Transverse colon (tissue), 4 donors: ENCODE measurements around the gene ANAPC15. TPM values are rescaled to one million over a fixed set of nuclear protein-coding genes. Genes with fewer than 3 reads are reported as not detected.

ENCODE experiments used
- DNase-seq: peaks from one replicate; pipeline ENCODE4 v3.0.0-alpha.2; 2019
- H3K27ac ChIP-seq, 4 donors: fragments of 200-600 bp; sonication (generic); 2 replicates each; pipeline ENCODE4 v1.5.1; 2016 to 2018; ENCODE audit warnings: inconsistent platforms in 4 of 4
- H3K27me3 ChIP-seq: fragments of 200-600 bp; sonication (generic); 2 replicates; pipeline ENCODE4 v1.5.1; 2017; ENCODE audit warnings: inconsistent platforms
- H3K36me3 ChIP-seq, 4 donors: fragments of 200-600 bp; sonication (generic); 2 replicates each; pipeline ENCODE4 v1.5.1; 2017 to 2019; ENCODE audit warnings: inconsistent platforms in 4 of 4
- H3K4me1 ChIP-seq, 4 donors: fragments of 200-600 bp; sonication (generic); 2 replicates each; pipeline ENCODE4 v1.5.1; 2017 to 2020; ENCODE audit warnings: inconsistent platforms in 4 of 4
- H3K4me3 ChIP-seq, 4 donors: fragments of 200-600 bp; sonication (generic); 1 replicate in 1 of 4; 2 replicates in 3 of 4; pipeline versions ENCODE4 v1.5.1 to v1.6.1; 2017 to 2019; ENCODE audit warnings: inconsistent platforms in 4 of 4
- H3K9me3 ChIP-seq, 2 donors: fragments of 200-600 bp; sonication (generic); 2 replicates each; pipeline ENCODE4 v1.5.1; 2017 to 2019; ENCODE audit warnings: inconsistent platforms in 2 of 2
- EP300 ChIP-seq: sonication (generic); formaldehyde crosslinking; IDR thresholded peaks from one replicate; pipeline ENCODE4 v1.6.1; 2017; ENCODE audit warnings: antibody characterized with exemption, low read depth
- POLR2A ChIP-seq: fragments of 450-650 bp; IDR thresholded peaks from one replicate; pipeline ENCODE4 v1.6.1; 2016; ENCODE audit warnings: antibody characterized with exemption, mild to moderate bottlenecking, moderate library complexity
- POLR2AphosphoS5 ChIP-seq, 3 donors: sonication (generic); formaldehyde crosslinking; IDR thresholded peaks; one replicate each; pipeline ENCODE4 v1.6.1; 2016; ENCODE audit warnings: antibody characterized with exemption in 3 of 3
- WGBS, 2 donors: methylation state at CpG; one replicate each; pipeline ENCODE4 v1.1.5; 2018; ENCODE audit warnings: low coverage in 1 of 2; 5-methylcytosine and 5-hydroxymethylcytosine counted together
- in situ Hi-C, 4 donors: fragments of 200-750 bp; cut with MboI; loops; one replicate each; pipeline versions ENCODE4 v1.15.0 to v1.15.1; 2017; ENCODE audit warnings: low sequenced_read_pairs in 3 of 4, low pct_ligation_motif_present in 1 of 4, low pct_unique_long_range_greater_than_20kb in 1 of 4
- intact Hi-C: fragments of 100-400 bp; cut with DNase I; formaldehyde crosslinking; loops from one replicate; pipeline ENCODE4 v1.15.1; 2023; ENCODE audit warnings: low total_unique reads
- total RNA-seq, 4 donors: library from RNA; depleted of rRNA; stranded (reverse); fragments of >200 nt; gene quantifications; one replicate each; pipeline ENCODE4 v1.1.0, GENCODE V29; 2016
- TF ChIP-seq, protein P1 (sequence below), 5 experiments: fragments of 200-600 bp in 3 of 5; fragments of 450-650 bp in 2 of 5; sonication (generic) in 3 of 5; IDR thresholded peaks; 1 replicate in 2 of 5; 2 replicates in 3 of 5; pipeline ENCODE4 v1.5.1; 2016 to 2017; ENCODE audit warnings: antibody characterized with exemption in 5 of 5, inconsistent platforms in 3 of 5, mild to moderate bottlenecking in 2 of 5, moderate library complexity in 1 of 5

Gene ANAPC15
- total RNA-seq, 4 donors from 2014 or later = 15.1 to 44.5 (median 27.6) TPM

DNA sequence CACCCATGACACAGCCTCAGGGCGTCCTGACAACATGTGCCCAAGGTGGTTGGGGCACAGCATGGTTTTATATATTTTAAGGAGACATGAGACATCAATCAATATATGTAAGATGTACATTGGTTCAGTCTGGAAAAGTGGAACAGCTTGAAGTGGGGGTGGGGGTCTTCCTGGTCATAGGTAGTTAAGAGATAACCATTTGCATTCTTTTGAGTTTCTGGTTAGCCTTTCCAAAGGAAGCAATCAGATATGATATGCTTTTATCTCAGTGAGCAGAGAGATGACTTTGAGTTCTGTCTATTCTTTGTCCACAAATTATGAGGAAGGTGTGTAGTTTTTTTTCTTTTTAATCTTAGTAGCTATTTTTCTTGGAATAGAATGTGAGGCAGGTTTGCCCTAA is 10.1 kb upstream of the ANAPC15 start:
- in situ Hi-C loops (no loop called here), intact Hi-C loops (loop anchor here (10.0 kb wide), 1 partner anchor 548 kb away; no protein-coding TSS in a partner anchor)
- Histone ChIP-seq H3K36me3 (no peaks in the 10 kb centered on the region), H3K9me3 (no peaks in the 10 kb centered on the region), H3K4me3 (no peak overlapping the region), H3K4me1 (no peaks in the 10 kb centered on the region), H3K27ac (no peak overlapping the region), H3K27me3 (no peaks in the 10 kb centered on the region)
- TF ChIP-seq POLR2AphosphoS5 (IDR thresholded peaks at IDR 0.05) (no peak), EP300 (no peak), POLR2A (no peak)
- TF ChIP-seq, protein P1, sequence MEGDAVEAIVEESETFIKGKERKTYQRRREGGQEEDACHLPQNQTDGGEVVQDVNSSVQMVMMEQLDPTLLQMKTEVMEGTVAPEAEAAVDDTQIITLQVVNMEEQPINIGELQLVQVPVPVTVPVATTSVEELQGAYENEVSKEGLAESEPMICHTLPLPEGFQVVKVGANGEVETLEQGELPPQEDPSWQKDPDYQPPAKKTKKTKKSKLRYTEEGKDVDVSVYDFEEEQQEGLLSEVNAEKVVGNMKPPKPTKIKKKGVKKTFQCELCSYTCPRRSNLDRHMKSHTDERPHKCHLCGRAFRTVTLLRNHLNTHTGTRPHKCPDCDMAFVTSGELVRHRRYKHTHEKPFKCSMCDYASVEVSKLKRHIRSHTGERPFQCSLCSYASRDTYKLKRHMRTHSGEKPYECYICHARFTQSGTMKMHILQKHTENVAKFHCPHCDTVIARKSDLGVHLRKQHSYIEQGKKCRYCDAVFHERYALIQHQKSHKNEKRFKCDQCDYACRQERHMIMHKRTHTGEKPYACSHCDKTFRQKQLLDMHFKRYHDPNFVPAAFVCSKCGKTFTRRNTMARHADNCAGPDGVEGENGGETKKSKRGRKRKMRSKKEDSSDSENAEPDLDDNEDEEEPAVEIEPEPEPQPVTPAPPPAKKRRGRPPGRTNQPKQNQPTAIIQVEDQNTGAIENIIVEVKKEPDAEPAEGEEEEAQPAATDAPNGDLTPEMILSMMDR (IDR thresholded peaks at IDR 0.05) = no peak
- WGBS, 2 donors = 86 to 96% methylated on average over 1 of the region's 1 CpG
- no peak for DNase-seq

DNA sequence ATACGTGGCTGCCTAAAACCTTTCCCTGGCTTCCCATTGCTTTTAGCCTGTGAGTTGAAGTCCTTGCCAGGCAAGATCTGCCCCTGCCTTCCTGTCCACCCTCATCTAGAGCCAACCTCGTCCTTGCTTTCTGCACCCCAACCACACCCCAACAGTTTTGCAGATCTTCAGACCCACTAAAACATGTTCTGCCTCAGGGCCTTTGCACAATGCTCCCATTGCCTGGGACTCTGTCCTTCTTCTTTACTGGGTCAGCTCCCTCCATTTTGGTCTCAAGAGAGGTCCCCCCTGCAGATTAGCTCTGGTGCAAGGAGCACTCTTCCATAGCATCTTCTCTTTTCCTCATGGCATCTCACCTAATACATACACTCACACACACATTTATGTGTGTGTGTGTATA is 8.4 kb upstream of the ANAPC15 start:
- in situ Hi-C loops (no loop called here), intact Hi-C loops (loop anchor here (10.0 kb wide), 1 partner anchor 546 kb away; no protein-coding TSS in a partner anchor)
- H3K9me3 ChIP-seq = no peaks in the 10 kb centered on the region
- H3K4me3 ChIP-seq = no peak overlapping the region
- no peaks in the 10 kb centered on the region for H3K4me1 ChIP-seq
- no peak for DNase-seq
- 75 to 80% methylated on average over 2 of the region's 2 CpGs for WGBS, 2 donors
- H3K36me3 ChIP-seq = no peaks in the 10 kb centered on the region
- no peak for TF ChIP-seq EP300
- no peak for TF ChIP-seq POLR2A
- no peak for TF ChIP-seq POLR2AphosphoS5 (IDR thresholded peaks at IDR 0.05)
- TF ChIP-seq, protein P1 (IDR thresholded peaks at IDR 0.05) = no peak
- H3K27me3 ChIP-seq = no peaks in the 10 kb centered on the region
- H3K27ac ChIP-seq = no peak overlapping the region

DNA sequence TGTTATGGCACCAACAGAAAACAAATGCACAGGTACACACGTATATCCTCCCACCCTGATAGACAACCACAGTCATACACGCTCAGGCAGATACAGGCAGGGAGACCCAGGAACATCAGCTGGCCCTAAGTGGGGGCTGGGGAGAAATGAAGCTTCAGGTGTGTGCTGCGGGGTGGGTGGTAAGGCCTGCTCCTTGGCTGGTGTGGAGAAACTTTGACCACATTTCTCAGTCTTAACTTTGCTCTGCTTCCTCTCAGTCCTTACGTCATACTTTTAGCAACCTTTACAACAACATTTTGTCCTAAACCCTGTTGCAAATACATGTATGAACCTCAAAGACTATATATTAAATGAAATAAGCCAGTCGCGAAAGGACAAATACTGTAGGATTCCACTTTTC is 6.7 kb upstream of the ANAPC15 start:
- DNase-seq = no peak
- 61 to 76% methylated on average over 3 to 6 of the region's 6 CpGs for WGBS, 2 donors
- TF ChIP-seq POLR2AphosphoS5 (IDR thresholded peaks at IDR 0.05) = no peak
- TF ChIP-seq EP300 = no peak
- TF ChIP-seq, protein P1 (IDR thresholded peaks at IDR 0.05) = no peak
- no peak for TF ChIP-seq POLR2A
- intact Hi-C loops = no loop called here
- H3K36me3 ChIP-seq = no peaks in the 10 kb centered on the region
- no peak overlapping the region for H3K27ac ChIP-seq
- no peaks in the 10 kb centered on the region for H3K9me3 ChIP-seq
- H3K4me3 ChIP-seq = no peak overlapping the region
- in situ Hi-C loops = no loop called here
- no peaks in the 10 kb centered on the region for H3K4me1 ChIP-seq
- H3K27me3 ChIP-seq = no peaks in the 10 kb centered on the region

DNA sequence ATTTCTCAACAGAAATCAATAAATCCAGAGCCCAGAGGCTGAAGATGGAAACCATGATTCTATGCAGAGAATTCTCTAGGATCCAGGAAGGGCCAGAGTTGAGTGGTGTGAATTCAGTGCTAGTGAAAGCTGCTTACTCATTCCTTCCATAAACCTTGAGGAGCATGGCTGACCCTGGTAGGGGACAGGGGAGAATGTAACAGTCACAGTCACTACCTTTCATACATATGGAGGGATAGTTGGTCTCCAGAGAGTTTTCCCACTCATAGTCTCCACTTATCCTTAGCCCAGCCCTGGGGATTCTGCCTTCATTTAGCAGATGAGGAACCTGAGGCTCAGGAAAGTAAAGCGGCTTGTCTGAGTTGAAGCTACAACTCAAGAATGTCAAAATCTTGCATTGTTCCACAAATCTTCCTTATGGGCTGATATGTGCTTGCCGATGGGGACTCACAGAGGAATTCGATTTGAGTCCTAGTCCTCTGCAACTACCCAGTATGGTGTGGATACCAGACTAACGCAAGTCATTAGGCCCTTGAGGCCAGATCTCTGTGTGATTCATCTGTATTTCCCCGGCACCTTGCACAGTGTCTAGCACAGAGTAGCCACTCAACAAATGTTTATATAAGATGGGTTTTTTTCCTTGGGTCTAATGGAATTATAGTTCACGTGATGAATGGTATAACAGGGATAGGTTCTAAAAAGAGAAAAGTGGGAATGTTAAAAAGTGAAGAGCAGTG is 3.7 kb upstream of the ANAPC15 start:
- Histone ChIP-seq H3K36me3 (no peaks in the 10 kb centered on the region), H3K9me3 (no peaks in the 10 kb centered on the region), H3K27me3 (no peaks in the 10 kb centered on the region), H3K27ac (no peak overlapping the region), H3K4me1 (peaks cover 0 to 13% (median 8%) of the 10 kb centered on the region in 4 donors), H3K4me3 (no peak overlapping the region)
- intact Hi-C loops (no loop called here), in situ Hi-C loops (no loop called here)
- no peak for DNase-seq
- no peak for TF ChIP-seq EP300
- TF ChIP-seq, protein P1 (IDR thresholded peaks at IDR 0.05) = no peak
- TF ChIP-seq POLR2AphosphoS5 (IDR thresholded peaks at IDR 0.05) = no peak
- TF ChIP-seq POLR2A = no peak
- WGBS, 2 donors = 92 to 95% methylated on average over 2 to 6 of the region's 6 CpGs
